HEK293 (cell line): ENCODE data around the gene SLC2A6.

Experiments used
- CTCF ChIA-PET: fragments of 350-600 bp; formaldehyde crosslinking; extraction: SDS; loops from one replicate; lab custom pipeline; 2021; ENCODE audit warnings: antibody characterized with exemption; lab: Yijun Ruan, JAX
- POLR2A ChIA-PET: fragments of 300-600 bp; formaldehyde crosslinking; extraction: SDS; loops from one replicate; lab custom pipeline; 2020; ENCODE audit warnings: antibody characterized with exemption, inconsistent platforms; lab: Yijun Ruan, JAX
- H3K27ac ChIP-seq: fragments of 200-500 bp; sonication (Bioruptor generic); 2 replicates; pipeline ENCODE4 v1.5.1; 2014; ENCODE audit warnings: low read depth, low read length, control low read depth, inconsistent platforms; ENCODE audit errors: extremely low read depth
- H3K36me3 ChIP-seq, 2 experiments: fragments of 200-500 bp in 1 of 2; sonication (Bioruptor generic) in 1 of 2; 1 replicate in 1 of 2; 2 replicates in 1 of 2; pipeline ENCODE4 v1.5.1; 2014 to 2017; ENCODE audit warnings: inconsistent platforms in 2 of 2, low read length in 2 of 2; ENCODE audit not compliant: control insufficient read depth in 2 of 2, insufficient read depth in 1 of 2
- H3K4me1 ChIP-seq: fragments of 200-500 bp; sonication (Bioruptor generic); 2 replicates; pipeline ENCODE4 v1.5.1; 2014; ENCODE audit warnings: mild to moderate bottlenecking, low read length, inconsistent platforms; ENCODE audit not compliant: control insufficient read depth, insufficient read depth
- H3K4me3 ChIP-seq: 2 replicates; pipeline ENCODE4 v1.5.1; 2011; ENCODE audit warnings: low read depth, mild to moderate bottlenecking, control low read depth, low read length, moderate library complexity
- H3K9me3 ChIP-seq: fragments of 200-500 bp; sonication (Bioruptor generic); 2 replicates; pipeline ENCODE4 v1.5.1; 2014; ENCODE audit warnings: low read depth, low read length, inconsistent platforms; ENCODE audit not compliant: control insufficient read depth, insufficient read depth
- BCL11A ChIP-seq: fragments of 450-650 bp; formaldehyde crosslinking; IDR thresholded peaks from 2 replicates; pipeline ENCODE4 v1.5.1; 2016; ENCODE audit warnings: low read depth, missing biosample characterization, missing genetic modification characterization
- HOXC10 ChIP-seq: sonication (generic); formaldehyde crosslinking; IDR thresholded peaks from 2 replicates; pipeline ENCODE4 v1.8.1; 2023; ENCODE audit warnings: mild to moderate bottlenecking, missing genetic modification reagents
- KLF7 ChIP-seq: fragments of 450-650 bp; formaldehyde crosslinking; IDR thresholded peaks from 2 replicates; pipeline ENCODE4 v1.5.1; 2016; ENCODE audit warnings: missing biosample characterization, missing genetic modification characterization, borderline replicate concordance
- SCRT2 ChIP-seq: fragments of 450-650 bp; formaldehyde crosslinking; IDR thresholded peaks from 2 replicates; pipeline ENCODE4 v1.5.1; 2016; ENCODE audit warnings: missing biosample characterization, missing genetic modification characterization
- TRIM28 ChIP-seq: IDR thresholded peaks from 2 replicates; pipeline ENCODE4 v1.6.1; 2011; ENCODE audit warnings: low read length, control low read depth, borderline replicate concordance
- ZBTB11 ChIP-seq: fragments of 450-650 bp; formaldehyde crosslinking; conservative IDR thresholded peaks from 2 replicates; pipeline ENCODE4 v1.5.1; 2016; ENCODE audit warnings: low read depth, missing biosample characterization, missing genetic modification characterization
- ZBTB48 ChIP-seq: fragments of 450-650 bp; formaldehyde crosslinking; IDR thresholded peaks from 2 replicates; pipeline ENCODE4 v1.5.1; 2016; ENCODE audit warnings: missing biosample characterization, missing genetic modification characterization
- ZNF292 ChIP-seq: fragments of 450-650 bp; formaldehyde crosslinking; IDR thresholded peaks from 2 replicates; pipeline ENCODE4 v1.5.1; 2016; ENCODE audit warnings: low read depth, missing biosample characterization, missing genetic modification characterization, borderline replicate concordance
- ZNF433 ChIP-seq: fragments of 450-650 bp; formaldehyde crosslinking; IDR thresholded peaks from 2 replicates; pipeline ENCODE4 v1.5.1; 2016; ENCODE audit warnings: missing biosample characterization, missing genetic modification characterization, low read depth
- ZNF544 ChIP-seq: fragments of 450-650 bp; formaldehyde crosslinking; IDR thresholded peaks from 2 replicates; pipeline ENCODE4 v1.5.0; 2017; ENCODE audit warnings: missing biosample characterization, missing genetic modification characterization
- ZSCAN30 ChIP-seq: fragments of 450-650 bp; IDR thresholded peaks from 2 replicates; pipeline ENCODE4 v1.5.1; 2018; ENCODE audit warnings: missing biosample characterization, mild to moderate bottlenecking, missing genetic modification characterization, moderate library complexity
- TF ChIP-seq, protein P1 (sequence below): fragments of 450-650 bp; formaldehyde crosslinking; IDR thresholded peaks from 2 replicates; pipeline ENCODE4 v1.5.1; 2017; ENCODE audit warnings: missing biosample characterization, missing genetic modification characterization
- TF ChIP-seq, protein P2 (sequence below): fragments of 450-650 bp; formaldehyde crosslinking; IDR thresholded peaks from 2 replicates; pipeline ENCODE4 v1.5.1; 2016; ENCODE audit warnings: missing biosample characterization, missing genetic modification characterization

The SLC2A6 gene

GRCh38 chr9:133455936-133456335, 23.0 kb downstream of the SLC2A6 start (continued):
- TF ChIP-seq, protein P1, sequence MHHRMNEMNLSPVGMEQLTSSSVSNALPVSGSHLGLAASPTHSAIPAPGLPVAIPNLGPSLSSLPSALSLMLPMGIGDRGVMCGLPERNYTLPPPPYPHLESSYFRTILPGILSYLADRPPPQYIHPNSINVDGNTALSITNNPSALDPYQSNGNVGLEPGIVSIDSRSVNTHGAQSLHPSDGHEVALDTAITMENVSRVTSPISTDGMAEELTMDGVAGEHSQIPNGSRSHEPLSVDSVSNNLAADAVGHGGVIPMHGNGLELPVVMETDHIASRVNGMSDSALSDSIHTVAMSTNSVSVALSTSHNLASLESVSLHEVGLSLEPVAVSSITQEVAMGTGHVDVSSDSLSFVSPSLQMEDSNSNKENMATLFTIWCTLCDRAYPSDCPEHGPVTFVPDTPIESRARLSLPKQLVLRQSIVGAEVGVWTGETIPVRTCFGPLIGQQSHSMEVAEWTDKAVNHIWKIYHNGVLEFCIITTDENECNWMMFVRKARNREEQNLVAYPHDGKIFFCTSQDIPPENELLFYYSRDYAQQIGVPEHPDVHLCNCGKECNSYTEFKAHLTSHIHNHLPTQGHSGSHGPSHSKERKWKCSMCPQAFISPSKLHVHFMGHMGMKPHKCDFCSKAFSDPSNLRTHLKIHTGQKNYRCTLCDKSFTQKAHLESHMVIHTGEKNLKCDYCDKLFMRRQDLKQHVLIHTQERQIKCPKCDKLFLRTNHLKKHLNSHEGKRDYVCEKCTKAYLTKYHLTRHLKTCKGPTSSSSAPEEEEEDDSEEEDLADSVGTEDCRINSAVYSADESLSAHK (tag by site-specific recombination): no peak
- TF ChIP-seq, all 188 proteins: peak for 0

GRCh38 chr9:133454943-133455673, 23.8 kb downstream of the SLC2A6 start:
- Histone ChIP-seq H3K4me1 (no peaks in the 10 kb centered on the region), H3K36me3 (peaks cover 0 to 7% of the 10 kb centered on the region in 2 experiments; a peak in 1 of 3 replicates), H3K9me3 (no peaks in the 10 kb centered on the region), H3K4me3 (no peak overlapping the region), H3K27ac (no peak overlapping the region)
- TF ChIP-seq, protein P2, sequence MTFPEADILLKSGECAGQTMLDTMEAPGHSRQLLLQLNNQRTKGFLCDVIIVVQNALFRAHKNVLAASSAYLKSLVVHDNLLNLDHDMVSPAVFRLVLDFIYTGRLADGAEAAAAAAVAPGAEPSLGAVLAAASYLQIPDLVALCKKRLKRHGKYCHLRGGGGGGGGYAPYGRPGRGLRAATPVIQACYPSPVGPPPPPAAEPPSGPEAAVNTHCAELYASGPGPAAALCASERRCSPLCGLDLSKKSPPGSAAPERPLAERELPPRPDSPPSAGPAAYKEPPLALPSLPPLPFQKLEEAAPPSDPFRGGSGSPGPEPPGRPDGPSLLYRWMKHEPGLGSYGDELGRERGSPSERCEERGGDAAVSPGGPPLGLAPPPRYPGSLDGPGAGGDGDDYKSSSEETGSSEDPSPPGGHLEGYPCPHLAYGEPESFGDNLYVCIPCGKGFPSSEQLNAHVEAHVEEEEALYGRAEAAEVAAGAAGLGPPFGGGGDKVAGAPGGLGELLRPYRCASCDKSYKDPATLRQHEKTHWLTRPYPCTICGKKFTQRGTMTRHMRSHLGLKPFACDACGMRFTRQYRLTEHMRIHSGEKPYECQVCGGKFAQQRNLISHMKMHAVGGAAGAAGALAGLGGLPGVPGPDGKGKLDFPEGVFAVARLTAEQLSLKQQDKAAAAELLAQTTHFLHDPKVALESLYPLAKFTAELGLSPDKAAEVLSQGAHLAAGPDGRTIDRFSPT: 0 out of 2 replicates have a peak, but pooled peaks have one; percentile 6
- TF ChIP-seq SCRT2: no peak
- ChIA-PET POLR2A (interaction anchor here (0.9 kb wide), 1 partner anchor 27 kb away, joined by 5 read pairs; no protein-coding TSS in a partner anchor), CTCF (interaction anchor here (0.6 to 0.7 kb wide), 2 partner anchors 17 to 272 kb away, joined by 3 to 5 read pairs; no protein-coding TSS in a partner anchor)

DNA sequence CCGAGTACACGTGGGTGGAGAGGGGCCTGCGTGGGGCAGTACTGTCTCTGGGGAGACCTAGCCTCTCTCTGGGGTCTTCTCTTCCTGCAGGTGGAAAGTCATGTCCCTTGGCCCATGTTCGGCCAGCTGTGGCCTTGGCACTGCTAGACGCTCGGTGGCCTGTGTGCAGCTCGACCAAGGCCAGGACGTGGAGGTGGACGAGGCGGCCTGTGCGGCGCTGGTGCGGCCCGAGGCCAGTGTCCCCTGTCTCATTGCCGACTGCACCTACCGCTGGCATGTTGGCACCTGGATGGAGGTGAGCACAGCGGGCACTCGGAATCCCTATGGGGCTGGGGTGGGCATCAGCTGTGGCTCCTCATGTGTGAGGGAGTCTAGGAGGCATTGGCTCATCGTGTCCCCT, 24.6 kb downstream of the SLC2A6 start:
- no peaks in the 10 kb centered on the region for H3K4me1 ChIP-seq
- POLR2A ChIA-PET: interaction anchor here (0.9 kb wide), 1 partner anchor 26 kb away, joined by 5 read pairs; no protein-coding TSS in a partner anchor
- CTCF ChIA-PET: interaction anchor here (0.6 to 0.7 kb wide), 2 partner anchors 16 to 272 kb away, joined by 3 to 5 read pairs; no protein-coding TSS in a partner anchor
- H3K4me3 ChIP-seq: no peak overlapping the region
- H3K9me3 ChIP-seq: no peaks in the 10 kb centered on the region
- H3K27ac ChIP-seq: no peak overlapping the region
- TF ChIP-seq HOXC10 (no peak), BCL11A (tag by site-specific recombination) (no peak), TRIM28 (no peak), ZNF433 (no peak), ZBTB48 (tag by site-specific recombination) (no peak), ZSCAN30 (no peak), KLF7 (tag by site-specific recombination) (no peak), ZNF544 (tag by site-specific recombination) (no peak), ZNF292 (tag by site-specific recombination) (no peak), ZBTB11 (tag by site-specific recombination) (no peak)
- H3K36me3 ChIP-seq: peaks cover 0 to 7% of the 10 kb centered on the region in 2 experiments; a peak in 1 of 3 replicates
